GM12892 (cell line): ENCODE measurements around the gene NELL1.

Source experiments
- POLR2A ChIP-seq: IDR thresholded peaks from 2 replicates; pipeline ENCODE4 v1.6.1; 2011; ENCODE audit warnings: low read depth, low read length, control low read depth
- POLR2AphosphoS5 ChIP-seq: IDR thresholded peaks from 2 replicates; pipeline ENCODE4 v1.6.1; 2011; ENCODE audit warnings: low read depth, low read length, control low read depth

DNA sequence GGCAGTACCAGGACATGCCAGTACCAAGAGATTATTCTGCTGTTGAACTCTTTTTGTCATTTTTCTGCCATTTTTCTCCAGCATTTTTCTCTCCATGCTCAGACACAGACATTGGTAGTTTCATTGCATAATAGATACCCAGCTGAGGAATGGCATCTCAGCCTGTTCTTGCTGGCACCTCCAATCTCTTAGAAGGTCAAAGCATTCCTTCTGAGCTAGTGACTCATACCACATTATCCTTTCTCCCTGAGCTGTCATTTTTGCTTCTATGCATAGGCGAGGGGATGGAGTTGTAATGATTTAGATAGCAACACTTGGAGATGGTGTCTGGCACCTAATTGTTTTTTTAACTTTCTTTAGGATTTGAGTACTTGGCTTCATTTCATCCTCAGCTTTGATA lies 321.1 kb downstream of the NELL1 start:
- TF ChIP-seq POLR2A (no peak), POLR2AphosphoS5 (no peak)
